GM21423 (cell line): ENCODE data around the gene AGAP1.

Experiments
- ATAC-seq: cut with Tn5 transposase; IDR thresholded peaks from one replicate; pipeline ENCODE4 v1.9.1; 2021; ENCODE audit warnings: mild to moderate bottlenecking, moderate library complexity; ENCODE audit not compliant: unreplicated experiment

The AGAP1 gene

GRCh38 chr2:235897992-235898391, 404.1 kb downstream of the AGAP1 start:
- no peak for ATAC-seq

- ATAC-seq, result no peak
Measured at GRCh38 chr2:235898766-235899165, 404.9 kb downstream of the AGAP1 start.

GRCh38 chr2:235900631-235901030, 406.8 kb downstream of the AGAP1 start:
- no peak for ATAC-seq

- ATAC-seq, result no peak
Measured at GRCh38 chr2:235901243-235901642, 407.4 kb downstream of the AGAP1 start.

- ATAC-seq, result no peak
Measured at GRCh38 chr2:235903782-235904584, 410.1 kb downstream of the AGAP1 start.

- no peak for ATAC-seq
Measured at GRCh38 chr2:235904585-235904931, 410.7 kb downstream of the AGAP1 start.

GRCh38 chr2:235908826-235909225, 415.0 kb downstream of the AGAP1 start:
- no peak for ATAC-seq

- no peak for ATAC-seq
Measured at GRCh38 chr2:235909358-235909757, 415.5 kb downstream of the AGAP1 start.

- ATAC-seq, result no peak
Measured at GRCh38 chr2:235910067-235910466, 416.2 kb downstream of the AGAP1 start.

- ATAC-seq, result no peak
Measured at GRCh38 chr2:235911125-235911524, 417.3 kb downstream of the AGAP1 start.

GRCh38 chr2:235911633-235912233, 417.9 kb downstream of the AGAP1 start:
- no peak for ATAC-seq

- ATAC-seq, result no peak
Measured at GRCh38 chr2:235914756-235915155, 420.9 kb downstream of the AGAP1 start.

GRCh38 chr2:235917506-235917905, 423.7 kb downstream of the AGAP1 start:
- no peak for ATAC-seq

GRCh38 chr2:235918876-235919275, 425.0 kb downstream of the AGAP1 start:
- ATAC-seq, result no peak

GRCh38 chr2:235920216-235920865, 426.5 kb downstream of the AGAP1 start:
- no peak for ATAC-seq

- ATAC-seq, result no peak
Measured at GRCh38 chr2:235921508-235922191, 427.8 kb downstream of the AGAP1 start.

- ATAC-seq, result no peak
Measured at GRCh38 chr2:235922839-235923238, 429.0 kb downstream of the AGAP1 start.

GRCh38 chr2:235923859-235924674, 430.2 kb downstream of the AGAP1 start:
- no peak for ATAC-seq

GRCh38 chr2:235924675-235925063, 430.8 kb downstream of the AGAP1 start:
- ATAC-seq, result no peak

- no peak for ATAC-seq
Measured at GRCh38 chr2:235925250-235925919, 431.5 kb downstream of the AGAP1 start.
